Glomerular visceral epithelial cell (primary cell): ENCODE data around the gene CALM3.
A peak's percentile ranks its signal among the peaks of the same experiment; 100 is the strongest.

Source experiments
- DNase-seq: peaks from one replicate; pipeline ENCODE4 v3.0.0-alpha.2; 2016; ENCODE audit errors: extremely low spot score

CALM3 gene

DNA sequence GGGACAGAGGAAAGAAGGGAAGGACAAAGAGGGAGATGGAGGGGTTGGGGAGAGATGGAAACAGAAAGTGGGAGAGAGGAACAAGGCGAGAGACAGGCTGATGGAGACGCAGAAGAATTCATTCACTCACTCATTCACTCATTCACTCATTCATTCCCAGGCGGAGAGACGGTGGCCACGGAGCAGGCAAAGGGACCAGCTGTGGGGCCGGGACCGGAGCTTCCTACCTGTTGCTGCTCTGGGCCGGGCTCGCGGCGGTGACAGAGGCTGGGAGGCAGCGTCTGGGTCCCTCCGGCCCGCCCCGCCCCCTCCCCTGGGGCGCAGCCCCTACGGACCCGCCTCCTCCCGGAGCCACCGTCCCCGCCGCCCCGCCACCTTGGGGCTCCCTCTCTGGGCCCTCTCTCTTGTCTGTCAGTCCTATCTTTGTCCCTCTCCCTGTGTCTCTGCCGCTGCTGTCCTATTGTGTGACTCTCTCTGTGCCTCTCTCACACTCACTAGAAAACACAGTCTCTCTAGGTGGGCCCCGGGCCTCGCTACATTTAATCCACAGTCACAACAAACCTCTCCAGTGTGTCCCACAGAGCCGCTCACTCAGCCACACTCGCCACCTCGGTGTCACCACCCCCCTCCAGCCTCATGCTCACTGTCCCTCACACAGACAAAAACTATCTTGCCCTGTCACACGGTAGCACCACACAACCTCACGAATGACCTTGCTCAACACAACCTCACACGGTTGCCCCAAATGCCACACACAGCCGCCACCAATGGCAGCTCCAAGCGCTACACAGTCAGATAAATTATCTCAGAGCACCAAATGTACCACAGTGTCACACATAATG is 35.0 kb downstream of the CALM3 start, which contains the start of gene GNG8:
Gene GNG8 (minus strand): TSS at position 283 of the 842 bp plus-strand sequence. CDS start 1,520 bp downstream, outside the sequence.
- no peak for DNase-seq

- no peak for DNase-seq
Measured at GRCh38 chr19:46637224-46637623, 36.1 kb downstream of the CALM3 start.

- peak; percentile 55 for DNase-seq
Measured at GRCh38 chr19:46639358-46640182, 38.4 kb downstream of the CALM3 start.

- DNase-seq = no peak
Measured at GRCh38 chr19:46640656-46641055, 39.5 kb downstream of the CALM3 start.

- DNase-seq = no peak
Measured at GRCh38 chr19:46644720-46645119, 43.6 kb downstream of the CALM3 start.

DNA sequence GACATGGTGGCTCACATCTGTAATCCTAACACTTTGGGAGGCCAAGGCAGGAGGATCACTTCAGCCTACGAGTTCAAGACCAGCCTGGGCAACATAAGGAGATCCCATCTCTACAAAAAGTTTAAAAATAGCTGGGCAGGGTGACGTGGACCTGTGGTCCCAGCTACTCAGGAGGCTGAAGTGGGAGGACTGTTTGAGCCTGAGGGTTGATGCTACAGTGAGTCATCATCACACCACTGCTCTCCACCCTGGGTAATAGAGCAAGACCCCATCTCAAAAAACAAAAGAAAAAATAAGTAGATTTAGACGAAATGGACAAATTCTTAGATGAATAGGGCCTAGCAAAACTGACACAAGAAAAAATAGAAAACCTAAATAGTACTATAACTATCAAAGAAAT is 45.3 kb downstream of the CALM3 start:
- DNase-seq = no peak

- DNase-seq = no peak
Measured at GRCh38 chr19:46648060-46648960, 47.2 kb downstream of the CALM3 start.

DNA sequence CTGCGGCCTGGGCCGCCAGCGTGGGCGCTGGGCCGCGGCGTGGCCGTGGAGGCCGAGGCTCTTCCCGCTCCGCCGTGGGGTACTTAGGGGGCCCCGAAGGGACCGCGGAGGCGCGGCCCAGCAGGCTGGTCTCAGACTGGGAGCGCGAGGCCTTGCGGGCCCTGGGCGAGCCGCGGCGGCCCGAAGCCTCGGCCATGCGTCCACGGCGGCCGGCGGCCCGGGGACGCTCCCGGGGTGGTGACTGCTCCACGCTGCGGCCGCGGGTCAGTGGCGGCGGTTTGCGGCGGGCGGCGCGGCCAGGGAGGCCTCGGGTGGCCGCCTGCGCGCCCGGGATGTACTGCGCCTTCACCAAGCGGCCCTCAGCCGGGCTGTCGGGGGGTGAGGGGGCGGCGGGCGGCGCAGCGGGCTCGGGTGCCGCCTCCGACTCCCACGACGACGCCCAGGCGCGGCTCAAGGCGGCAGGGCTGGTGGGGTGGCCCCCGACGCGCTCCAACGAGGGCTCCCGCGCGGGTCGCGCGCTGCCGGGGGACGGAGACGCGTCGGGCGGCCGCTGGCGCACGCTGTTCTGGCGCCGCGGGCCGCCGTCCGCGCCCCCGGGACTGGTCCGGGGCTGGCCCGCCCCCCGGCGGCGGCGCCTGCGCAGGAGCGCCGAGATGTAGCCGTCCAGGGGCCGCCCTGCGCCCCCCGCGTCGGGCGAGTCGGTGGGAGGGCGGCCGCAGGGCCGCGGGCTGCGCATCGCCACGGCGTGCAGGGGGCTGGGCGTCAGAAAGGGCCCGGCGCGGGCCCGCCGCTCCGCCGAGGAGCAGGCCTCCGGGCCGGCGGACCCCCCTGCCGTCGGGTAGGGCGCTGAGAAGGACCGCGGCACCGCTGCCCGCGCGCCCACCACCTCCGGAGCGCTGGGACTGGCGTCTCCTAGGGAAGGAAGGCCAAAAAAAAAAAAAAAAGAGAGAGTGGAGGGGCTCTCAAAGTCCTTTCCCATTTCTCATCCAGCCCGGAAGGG is 48.1 kb downstream of the CALM3 start:
- no peak for DNase-seq

GRCh38 chr19:46650445-46650844 is 49.3 kb downstream of the CALM3 start:
- no peak for DNase-seq

DNA sequence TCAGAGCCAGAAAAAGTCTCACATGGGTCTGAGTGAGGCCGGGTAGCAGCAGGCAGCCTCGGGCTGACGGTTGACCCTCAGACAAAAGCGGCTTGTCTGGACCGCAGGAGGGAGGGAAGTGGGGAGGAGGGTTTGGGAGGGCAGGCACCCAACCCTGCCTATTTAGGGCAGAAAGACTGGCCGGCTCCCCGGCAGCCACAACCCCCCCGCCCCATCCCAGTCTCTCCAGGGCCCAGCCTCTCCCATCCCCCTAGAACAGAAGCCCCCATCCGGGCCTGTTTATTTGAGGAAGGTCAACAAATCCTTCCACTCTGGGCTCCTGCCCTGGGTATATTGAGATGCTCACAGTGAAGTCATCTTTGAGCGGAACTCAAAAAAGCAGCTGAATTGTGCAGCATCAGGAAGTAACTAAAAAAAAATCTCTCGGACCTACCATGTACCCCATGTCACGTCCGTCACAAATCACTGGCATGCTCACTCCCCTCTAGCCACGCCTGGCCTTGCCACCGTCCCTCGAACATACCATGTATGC is 53.6 kb downstream of the CALM3 start:
- DNase-seq = no peak

GRCh38 chr19:46656541-46656940 is 55.4 kb downstream of the CALM3 start:
- DNase-seq = no peak

- no peak for DNase-seq
Measured at GRCh38 chr19:46659151-46660007, 58.2 kb downstream of the CALM3 start.

DNA sequence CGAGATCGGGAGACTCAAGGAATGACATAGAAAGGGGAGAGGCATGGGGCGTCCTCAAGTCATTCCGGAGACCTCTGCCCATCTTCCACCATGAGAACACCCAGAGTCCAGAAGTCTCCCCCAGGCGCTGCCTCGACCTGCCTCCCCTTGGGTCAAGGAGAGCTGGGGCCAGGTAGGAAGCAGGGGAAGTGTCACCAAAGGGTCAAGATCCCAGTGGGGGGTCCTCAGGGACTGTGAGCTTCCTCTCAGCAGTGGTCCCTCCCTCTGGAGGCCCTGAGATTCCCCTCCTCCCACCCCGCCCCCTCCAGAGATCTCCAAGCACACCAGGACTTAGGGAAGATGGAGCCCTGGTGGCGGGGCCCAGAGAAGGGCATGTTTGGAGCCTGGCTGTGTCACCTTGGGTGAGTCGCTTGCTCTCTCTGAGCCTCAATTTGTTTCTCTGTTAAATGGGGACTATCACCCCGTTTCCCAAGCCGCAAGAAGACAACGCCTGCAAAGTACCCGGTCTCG is 58.9 kb downstream of the CALM3 start:
- no peak for DNase-seq
